LoVo (cell line): ENCODE measurements around the gene LAD1.

Source experiments
- DNase-seq: peaks from one replicate; pipeline ENCODE4 v3.0.0-alpha.2; 2016; ENCODE audit warnings: low spot score

The LAD1 gene

DNA sequence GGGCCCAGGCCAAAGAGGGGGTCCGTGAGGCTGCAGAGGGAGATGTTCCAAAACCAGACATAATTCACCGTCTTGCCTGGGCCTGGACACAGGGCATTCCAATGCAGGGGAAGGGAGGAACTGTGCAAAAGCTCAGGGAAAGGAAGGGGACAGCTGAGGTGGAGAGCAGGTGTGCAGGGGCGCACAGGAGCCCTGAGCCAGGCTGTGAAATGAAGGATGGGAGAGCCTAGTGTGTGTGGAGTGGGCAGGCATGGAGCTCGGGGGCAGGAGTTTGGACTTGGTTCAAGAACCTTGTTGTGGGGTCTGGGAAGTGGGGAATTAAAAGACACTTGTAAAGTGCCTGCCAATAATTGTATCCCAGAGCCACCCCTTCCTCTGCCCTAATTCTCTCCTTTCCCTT, 20.1 kb upstream of the LAD1 start:
- no peak for DNase-seq

DNA sequence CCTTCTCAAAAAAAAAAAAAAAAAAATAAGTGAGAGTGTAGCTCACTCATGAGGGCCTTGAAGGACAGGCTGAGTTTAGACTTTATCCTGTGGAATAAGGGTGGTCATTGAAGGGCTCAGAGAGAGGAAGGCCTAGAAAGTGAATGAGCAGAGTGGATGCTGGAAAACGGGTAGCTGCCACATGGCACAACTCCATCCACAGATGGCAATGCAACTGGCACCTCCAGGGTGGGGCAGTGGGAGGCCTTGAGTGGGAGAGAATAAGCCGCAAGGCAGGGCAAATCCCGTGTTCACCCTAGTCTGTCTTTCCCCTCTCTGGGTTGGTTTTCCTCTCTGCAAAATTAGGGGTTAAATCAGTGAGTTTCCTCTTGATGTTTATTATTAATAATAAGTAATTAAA, 19.3 kb upstream of the LAD1 start:
- no peak for DNase-seq

GRCh38 chr1:201414051-201414738, 15.1 kb upstream of the LAD1 start:
- no peak for DNase-seq

DNA sequence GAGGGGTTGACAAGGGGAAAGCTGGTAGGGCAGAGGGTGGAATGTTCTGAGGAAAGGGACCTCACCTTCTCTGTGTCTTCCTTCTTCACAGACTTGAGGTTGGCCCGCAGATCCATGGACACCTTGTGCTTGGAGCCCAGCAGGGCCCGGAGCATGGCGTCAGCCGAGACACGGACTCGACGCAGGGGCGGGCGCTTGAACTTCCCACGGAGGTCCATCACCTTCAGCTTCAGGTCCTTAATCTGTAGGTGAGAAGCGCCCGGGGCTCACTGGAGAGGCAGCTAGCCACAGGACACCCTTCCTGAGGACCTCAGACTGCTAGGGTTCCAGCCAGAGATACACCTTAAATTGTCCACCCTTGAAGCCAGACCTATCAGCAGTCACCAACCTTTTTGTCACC, 12.2 kb upstream of the LAD1 start:
- DNase-seq: no peak

GRCh38 chr1:201409440-201409839, 10.3 kb upstream of the LAD1 start:
- no peak for DNase-seq

- no peak for DNase-seq
Observed at GRCh38 chr1:201408834-201409200, 9.7 kb upstream of the LAD1 start.

- peak; percentile 75 for DNase-seq
Observed at GRCh38 chr1:201408176-201408833, 9.2 kb upstream of the LAD1 start.

- DNase-seq: peak; percentile 38
Observed at GRCh38 chr1:201406831-201407406, 7.8 kb upstream of the LAD1 start.

DNA sequence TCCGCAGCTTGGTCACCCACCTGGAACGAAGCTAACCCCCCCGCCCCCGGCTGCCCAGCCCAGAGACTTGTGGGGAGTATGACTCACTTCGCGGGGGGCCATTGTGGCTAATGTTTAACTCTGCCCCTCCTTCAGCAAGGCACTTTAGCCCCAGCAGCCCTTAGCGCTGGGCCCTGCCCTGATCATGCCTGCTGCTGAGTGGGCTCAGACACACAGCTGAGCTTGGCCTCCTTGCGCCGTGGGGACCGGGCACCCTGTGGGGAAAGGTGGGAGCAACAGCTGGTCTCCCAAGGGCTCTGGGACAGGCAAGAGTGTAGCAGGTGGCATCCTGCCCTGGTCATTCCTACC, 6.3 kb upstream of the LAD1 start:
- peak; percentile 70 for DNase-seq

DNA sequence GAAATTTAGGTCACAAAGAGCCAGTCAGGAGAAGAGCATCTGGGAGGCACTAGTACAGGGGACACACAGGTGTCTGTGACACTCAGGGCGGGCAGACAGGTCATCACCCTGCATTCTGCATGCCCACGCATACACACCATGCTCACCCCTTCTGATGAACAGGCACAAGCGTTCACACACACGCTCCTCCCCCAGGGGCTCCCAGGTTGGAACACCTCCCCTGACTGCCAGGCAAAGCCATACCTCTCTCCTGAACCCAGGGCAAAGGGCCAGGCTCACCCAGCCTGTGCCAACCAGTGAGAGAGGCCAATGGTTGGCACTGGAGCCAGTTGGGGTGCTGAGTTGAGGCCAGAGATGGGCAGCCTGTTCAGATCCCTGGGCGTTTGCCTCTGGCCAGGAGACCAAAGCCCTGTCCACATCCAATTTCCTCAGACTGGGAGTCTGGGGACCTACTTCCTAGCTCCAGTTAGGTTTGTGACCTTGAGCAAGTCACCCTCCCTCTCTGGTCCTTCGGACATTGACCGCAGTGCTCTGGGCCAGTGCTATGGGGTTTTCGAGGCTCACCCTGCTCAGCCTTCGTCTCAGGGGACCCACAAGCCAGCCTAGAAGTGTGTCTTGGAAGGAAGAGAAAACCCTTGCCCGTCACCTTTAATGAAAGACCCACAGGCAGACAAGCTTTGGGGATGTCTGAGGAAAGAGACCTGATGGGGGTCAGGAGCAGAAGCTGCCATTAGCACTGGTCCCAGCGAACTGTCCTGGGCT, 5.8 kb upstream of the LAD1 start:
- no peak for DNase-seq

DNA sequence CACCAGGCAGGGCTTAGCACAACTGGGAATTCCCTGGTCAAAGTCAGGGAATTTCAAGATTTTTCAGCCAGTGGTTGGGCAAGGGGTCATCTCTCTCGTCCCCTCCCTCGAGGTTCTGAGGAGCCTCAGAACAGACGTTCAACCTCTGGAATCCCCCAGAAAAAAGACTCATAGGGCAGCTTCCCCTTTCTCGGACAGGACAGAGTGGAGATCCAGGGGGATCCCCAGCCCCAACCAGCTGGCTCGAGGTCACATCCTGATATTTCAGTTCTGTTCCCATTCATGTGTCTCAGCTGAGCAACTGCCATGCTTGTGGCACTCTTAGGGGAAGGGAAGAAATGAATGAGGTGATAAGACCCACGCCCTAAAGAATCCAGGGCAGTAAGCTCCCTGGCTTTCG, 4.9 kb upstream of the LAD1 start:
- no peak for DNase-seq

- DNase-seq: no peak
Observed at GRCh38 chr1:201403359-201403758, 4.2 kb upstream of the LAD1 start.

GRCh38 chr1:201401700-201402099, 2.6 kb upstream of the LAD1 start:
- DNase-seq: no peak

DNA sequence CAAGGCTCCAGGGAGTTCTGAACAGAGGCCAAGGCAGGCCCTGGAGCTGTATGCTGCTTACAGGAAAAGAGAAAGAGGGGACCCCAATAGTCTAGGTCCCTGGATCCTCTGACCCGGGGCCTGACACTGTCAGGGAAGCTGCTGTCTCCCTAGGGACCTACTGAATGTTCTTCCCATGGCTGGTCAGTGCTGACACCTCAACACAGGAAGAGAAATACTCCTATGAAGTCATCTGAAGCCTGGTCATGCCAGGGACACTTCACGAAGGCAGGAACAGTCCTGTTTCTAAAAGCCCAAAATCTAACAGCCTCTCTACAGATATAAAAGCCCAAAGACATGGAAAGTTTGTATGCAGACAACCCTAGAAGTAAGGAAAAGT, 1.7 kb upstream of the LAD1 start:
- no peak for DNase-seq

DNA sequence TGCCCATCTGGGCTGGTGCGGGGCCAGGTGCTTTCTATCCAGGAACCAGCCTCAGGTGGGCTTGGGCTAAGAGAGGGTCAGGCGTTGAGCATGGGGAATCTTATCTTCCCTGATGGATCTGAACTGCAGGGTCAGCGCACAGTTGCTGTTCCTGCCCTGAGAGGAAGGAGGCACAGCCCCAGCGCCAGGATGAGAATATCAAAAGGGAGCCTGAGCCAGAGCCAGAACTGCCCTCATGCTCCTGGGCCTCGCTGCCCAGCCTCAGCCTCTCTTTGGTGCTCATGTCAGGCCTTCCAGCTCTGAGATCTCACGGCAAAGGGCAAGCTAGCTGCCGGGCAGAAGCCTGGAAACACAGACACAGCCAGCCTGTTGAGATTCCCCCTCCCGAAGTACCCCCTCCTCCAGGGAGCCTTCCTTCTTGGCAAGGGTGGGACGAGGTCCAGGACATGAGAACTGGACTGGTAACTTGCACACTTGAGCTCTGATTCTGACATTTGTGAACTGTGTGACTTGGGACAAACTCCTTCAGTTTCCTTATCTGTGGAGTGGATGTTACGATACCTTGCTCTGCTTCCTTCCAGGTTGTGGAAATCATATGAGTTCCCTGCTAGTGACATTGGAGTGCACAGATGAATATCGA, 1.2 kb upstream of the LAD1 start:
- no peak for DNase-seq

GRCh38 chr1:201399352-201400126, 415 bp upstream of the LAD1 start:
- DNase-seq: peak; percentile 71

GRCh38 chr1:201397675-201398074, 1.4 kb downstream of the LAD1 start:
- DNase-seq: peak; percentile 37

DNA sequence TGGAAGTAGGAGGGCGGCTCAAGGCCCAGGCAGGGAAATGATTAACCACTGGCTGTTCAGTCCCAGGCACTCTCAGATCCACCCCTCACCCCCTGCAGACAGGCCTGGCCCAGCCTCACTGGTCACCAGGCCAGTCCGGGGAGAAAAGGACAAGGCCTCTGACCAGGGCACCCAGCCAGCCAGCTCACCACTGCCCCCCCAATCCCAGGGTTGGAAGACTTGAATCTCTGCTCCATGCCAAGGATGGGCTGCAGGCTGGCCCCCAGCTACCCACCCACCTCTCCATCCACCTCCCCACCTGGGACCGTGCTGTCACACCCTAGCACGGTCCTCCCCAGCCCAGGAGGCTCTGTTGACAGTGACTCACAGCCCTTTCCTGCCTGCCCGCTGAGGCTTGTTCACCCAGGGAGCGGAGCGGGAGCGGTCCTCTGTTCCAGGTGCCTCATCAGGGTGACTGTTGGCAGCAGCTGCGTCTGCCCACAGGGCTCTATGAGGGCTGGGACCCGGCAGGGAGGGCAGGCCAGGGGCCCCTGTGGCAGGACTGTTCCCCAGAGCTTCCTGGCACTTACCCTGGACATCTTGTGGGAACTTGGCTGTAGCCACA, 2.2 kb downstream of the LAD1 start:
- peak; percentile 84 for DNase-seq

DNA sequence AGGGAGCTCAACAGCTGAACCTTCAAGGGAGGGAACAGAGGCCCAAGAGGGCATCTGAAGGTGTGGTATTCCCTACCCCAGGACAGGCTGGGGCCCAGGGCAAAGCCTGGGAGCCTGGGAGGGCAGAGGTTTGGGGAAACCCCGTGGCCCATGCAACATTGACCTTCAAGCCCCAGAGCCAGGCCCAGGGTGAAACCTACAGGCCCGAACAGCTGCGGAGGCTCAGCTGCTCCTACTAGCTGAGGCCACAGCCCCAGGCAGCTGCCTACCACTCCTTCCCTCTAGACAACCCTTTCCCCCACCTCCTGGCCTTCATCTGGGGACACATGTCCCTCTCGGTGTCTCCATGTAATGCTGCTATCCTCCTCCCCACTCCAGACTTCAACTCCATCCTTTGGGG, 3.2 kb downstream of the LAD1 start:
- no peak for DNase-seq

- no peak for DNase-seq
Observed at GRCh38 chr1:201394591-201394990, 4.5 kb downstream of the LAD1 start.

- DNase-seq: no peak
Observed at GRCh38 chr1:201393076-201393475, 6.0 kb downstream of the LAD1 start.
